A549 (cell line): ENCODE measurements around the gene SETDB2. TPM values are rescaled to one million over a fixed set of nuclear protein-coding genes. Genes with fewer than 3 reads are reported as not detected.

Experiments used
- ATAC-seq, 2 experiments: fragments of 200-7000 bp in 1 of 2; fragments of >200 bp in 1 of 2; cut with Nextera tagmentation in 1 of 2; cut with Tn5 transposase in 1 of 2; 3 replicates each; pipeline versions ENCODE4 v1.8.0 to v1.9.1; 2018 to 2020; ENCODE audit warnings: mild to moderate bottlenecking in 1 of 2, moderate library complexity in 1 of 2
- CTCF ChIA-PET: fragments of 300-600 bp; sonication (Branson Sonifier 250); formaldehyde crosslinking; extraction: SDS; loops from one replicate; lab custom pipeline; 2021; ENCODE audit warnings: antibody characterized with exemption, inconsistent platforms; lab: Yijun Ruan, JAX
- POLR2A ChIA-PET: fragments of 350-600 bp; formaldehyde crosslinking; extraction: SDS; loops from one replicate; lab custom pipeline; 2021; ENCODE audit warnings: antibody characterized with exemption, inconsistent platforms; lab: Yijun Ruan, JAX
- DNase-seq, 2 experiments: peaks; one replicate each; pipeline versions ENCODE4 v3.0.0 to v3.0.0-alpha.2; 2011 to 2016; ENCODE audit warnings: low read depth in 1 of 2, low spot score in 1 of 2
- FAIRE-seq: peaks from 2 replicates; lab custom pipeline; 2011; peaks lifted over from hg19 to GRCh38; lab: Jason Lieb, UNC
- H3K27ac ChIP-seq, 2 experiments: fragments of >200 bp; sonication (Bioruptor Twin); formaldehyde crosslinking; 3 replicates each; pipeline ENCODE4 v1.5.1; 2016 to 2017
- H3K4me1 ChIP-seq: fragments of >200 bp; sonication (Bioruptor Twin); formaldehyde crosslinking; 3 replicates; pipeline ENCODE4 v1.6.1; 2016
- H3K4me2 ChIP-seq: fragments of >200 bp; sonication (Bioruptor Twin); formaldehyde crosslinking; 3 replicates; pipeline ENCODE4 v1.6.1; 2016
- H3K4me3 ChIP-seq: fragments of >200 bp; sonication (Bioruptor Twin); formaldehyde crosslinking; 3 replicates; pipeline ENCODE4 v1.5.1; 2016
- H3K9me3 ChIP-seq: fragments of >200 bp; sonication (Bioruptor Twin); formaldehyde crosslinking; 3 replicates; pipeline ENCODE4 v1.6.1; 2016
- ATOH8 ChIP-seq: fragments of 250-450 bp; sonication (Bioruptor Pico); IDR thresholded peaks from 2 replicates; pipeline ENCODE4 v1.5.0; 2020; ENCODE audit warnings: low read depth, mild to moderate bottlenecking, moderate library complexity
- BCL3 ChIP-seq: fragments of >200 bp; sonication (Bioruptor Twin); formaldehyde crosslinking; IDR thresholded peaks from 3 replicates; pipeline ENCODE4 v1.6.1; 2016
- CBX2 ChIP-seq: fragments of 200-600 bp; sonication (generic); IDR thresholded peaks from 2 replicates; pipeline ENCODE4 v1.6.1; 2016; ENCODE audit warnings: low read depth, mild to moderate bottlenecking, borderline replicate concordance
- CTCF ChIP-seq: fragments of >200 bp; sonication (Bioruptor Twin); formaldehyde crosslinking; IDR thresholded peaks from 3 replicates; pipeline ENCODE4 v1.5.1; 2016
- EHMT2 ChIP-seq: fragments of 200-600 bp; sonication (generic); IDR thresholded peaks from 2 replicates; pipeline ENCODE4 v1.6.1; 2016; ENCODE audit warnings: antibody characterized with exemption, low read depth, mild to moderate bottlenecking, moderate library complexity
- ELK1 ChIP-seq: fragments of 150-350 bp; IDR thresholded peaks from 2 replicates; pipeline ENCODE4 v1.6.1; 2014; ENCODE audit warnings: low read depth, mild to moderate bottlenecking, low read length
- ESRRA ChIP-seq: fragments of 150-350 bp; IDR thresholded peaks from 2 replicates; pipeline ENCODE4 v1.6.1; 2014; ENCODE audit warnings: mild to moderate bottlenecking, low read length, borderline replicate concordance
- FOSL2 ChIP-seq, 2 experiments: fragments of 450-650 bp in 1 of 2; fragments of >200 bp in 1 of 2; sonication (Bioruptor Twin) in 1 of 2; formaldehyde crosslinking; IDR thresholded peaks; 2 replicates each; pipeline versions ENCODE4 v1.5.0 to v1.6.1; 2016 to 2020; ENCODE audit warnings: mild to moderate bottlenecking in 1 of 2, moderate library complexity in 1 of 2
- FOXS1 ChIP-seq: fragments of 250-450 bp; sonication (Bioruptor Pico); IDR thresholded peaks from 2 replicates; pipeline ENCODE4 v1.5.0; 2020; ENCODE audit warnings: mild to moderate bottlenecking, moderate library complexity
- GATA3 ChIP-seq: IDR thresholded peaks from 2 replicates; pipeline ENCODE4 v1.6.1; 2012; ENCODE audit warnings: borderline replicate concordance
- HDAC2 ChIP-seq: fragments of 200-600 bp; sonication (generic); IDR thresholded peaks from 2 replicates; pipeline ENCODE4 v1.6.1; 2016
- HOXB13 ChIP-seq: fragments of 250-450 bp; sonication (Bioruptor Pico); IDR thresholded peaks from 2 replicates; pipeline ENCODE4 v1.5.0; 2020; ENCODE audit warnings: low read depth, mild to moderate bottlenecking, moderate library complexity
- HOXB5 ChIP-seq: fragments of 250-450 bp; sonication (Bioruptor Pico); IDR thresholded peaks from 2 replicates; pipeline ENCODE4 v1.5.0; 2020; ENCODE audit warnings: mild to moderate bottlenecking, moderate library complexity
- JUN ChIP-seq, 2 experiments: fragments of >200 bp; sonication (Bioruptor Twin); formaldehyde crosslinking; IDR thresholded peaks; 2 replicates in 1 of 2; 3 replicates in 1 of 2; pipeline ENCODE4 v1.6.1; 2016 to 2017
- KDM1A ChIP-seq: fragments of 200-600 bp; sonication (generic); IDR thresholded peaks from 2 replicates; pipeline ENCODE4 v1.6.1; 2016; ENCODE audit warnings: low read depth, mild to moderate bottlenecking
- MAX ChIP-seq: IDR thresholded peaks from 2 replicates; pipeline ENCODE4 v1.6.1; 2012
- PBX3 ChIP-seq: IDR thresholded peaks from 2 replicates; pipeline ENCODE4 v1.6.1; 2012
- PHF8 ChIP-seq: fragments of 200-600 bp; sonication (generic); IDR thresholded peaks from 2 replicates; pipeline ENCODE4 v1.6.1; 2016; ENCODE audit warnings: low read depth, mild to moderate bottlenecking, antibody characterized with exemption, moderate library complexity, borderline replicate concordance
- REST ChIP-seq: fragments of 200-600 bp; sonication (generic); IDR thresholded peaks from 2 replicates; pipeline ENCODE4 v1.6.1; 2016; ENCODE audit warnings: antibody characterized with exemption, mild to moderate bottlenecking, moderate library complexity
- TFCP2L1 ChIP-seq: fragments of 250-450 bp; sonication (Bioruptor Pico); IDR thresholded peaks from 2 replicates; pipeline ENCODE4 v1.5.0; 2021; ENCODE audit warnings: mild to moderate bottlenecking
- TP53 ChIP-seq: fragments of 250-450 bp; sonication (Bioruptor Pico); IDR thresholded peaks from 2 replicates; pipeline ENCODE4 v1.5.0; 2021; ENCODE audit warnings: mild to moderate bottlenecking, moderate library complexity
- WGBS: methylation state at CpG from one replicate; pipeline ENCODE4 v1.1.6; 2017; ENCODE audit errors: missing lambda C conversion rate; 5-methylcytosine and 5-hydroxymethylcytosine counted together
- polyA plus RNA-seq, 4 experiments: library from polyadenylated mRNA; depleted of rRNA in 3 of 4; stranded (reverse); fragments of >200 nt; fragmentation: RNase III in 1 of 4; extraction: RNeasy Plus Mini Kit Qiagen cat#74134 plus additional on column Dnase treatment in 1 of 4; gene quantifications; 2 replicates in 3 of 4; 3 replicates in 1 of 4; pipeline ENCODE4 v1.2.3, GENCODE V29; 2011 to 2017

Gene SETDB2
- polyA plus RNA-seq, 2 of the 4 experiments (the other 2 are of a cell fraction), result 1.3 to 4.6 TPM

GRCh38 chr13:49395878-49396380, 48.1 kb upstream of the SETDB2 start:
- Histone ChIP-seq H3K9me3 (no peaks in the 10 kb centered on the region), H3K27ac (no peak overlapping the region), H3K4me3 (no peak overlapping the region), H3K4me2 (no peak overlapping the region), H3K4me1 (no peaks in the 10 kb centered on the region)
- POLR2A ChIA-PET, result no interaction called here
- 86% methylated on average over 1 of the region's 1 CpG for WGBS
- FAIRE-seq, result no peak
- CTCF ChIA-PET, result no interaction called here
- no peak for DNase-seq
- ATAC-seq, result no peak
- no peak for TF ChIP-seq FOXS1 (CRISPR knock-in tag)
- TF ChIP-seq TP53 (CRISPR knock-in tag), result no peak
- TF ChIP-seq MAX, result no peak
- no peak for TF ChIP-seq HOXB13
- TF ChIP-seq GATA3, result no peak
- no peak for TF ChIP-seq HDAC2
- no peak for TF ChIP-seq JUN (IDR thresholded peaks at IDR 0.05)
- no peak for TF ChIP-seq EHMT2
- no peak for TF ChIP-seq PBX3
- TF ChIP-seq ESRRA, result no peak
- TF ChIP-seq FOSL2 (IDR thresholded peaks at IDR 0.05), result no peak
- TF ChIP-seq FOSL2 (CRISPR knock-in tag; IDR thresholded peaks at IDR 0.05), result no peak
- TF ChIP-seq KDM1A, result no peak
- no peak for TF ChIP-seq REST

- no peak for ATAC-seq
- TF ChIP-seq EHMT2 (no peak), TFCP2L1 (CRISPR knock-in tag) (no peak), HOXB5 (CRISPR knock-in tag) (no peak), REST (no peak), CTCF (no peak), CBX2 (no peak), BCL3 (no peak), ATOH8 (CRISPR knock-in tag) (no peak), ELK1 (no peak), PHF8 (no peak)
These were observed 44.1 kb upstream of the SETDB2 start for GRCh38 chr13:49399801-49400472.

More at GRCh38 chr13:49399801-49400472, 44.1 kb upstream of the SETDB2 start:
- CTCF ChIA-PET, result interaction anchor here (0.7 kb wide), 1 partner anchor 27 kb away, joined by 3 read pairs; no protein-coding TSS in a partner anchor
- Histone ChIP-seq H3K4me3 (no peak overlapping the region), H3K4me2 (no peak overlapping the region), H3K27ac (no peak overlapping the region), H3K4me1 (no peaks in the 10 kb centered on the region), H3K9me3 (peaks cover 2% of the 10 kb centered on the region; the same call in 1 of the 3 replicates)
- 41% methylated on average over 1 of the region's 1 CpG for WGBS
- DNase-seq (no peak), FAIRE-seq (no peak)
- POLR2A ChIA-PET, result no interaction called here
